SK-N-SH treated with all-trans-retinoic acid at 6 μM for 48 hours (cell line): Measurements from ENCODE around the gene ARHGAP26.
A peak's percentile ranks its signal among the peaks of the same experiment; 100 is the strongest.

Experiments
- ATAC-seq: fragments of 200-7000 bp; cut with Tn5 transposase; 3 replicates; pipeline ENCODE4 v1.9.1; 2020; ENCODE audit warnings: mild to moderate bottlenecking, moderate library complexity
- ARNTL ChIP-seq: fragments of 450-650 bp; formaldehyde crosslinking; IDR thresholded peaks from 2 replicates; pipeline ENCODE4 v1.5.0; 2020; ENCODE audit warnings: low read depth, mild to moderate bottlenecking, moderate library complexity, borderline replicate concordance
- BACH2 ChIP-seq: fragments of 250-450 bp; sonication (Bioruptor Pico); IDR thresholded peaks from 2 replicates; pipeline ENCODE4 v1.9.0; 2021; ENCODE audit warnings: mild to moderate bottlenecking, borderline replicate concordance
- CREB5 ChIP-seq: fragments of 250-450 bp; sonication (Bioruptor Pico); IDR thresholded peaks from 2 replicates; pipeline ENCODE4 v1.5.1; 2020; ENCODE audit warnings: low read depth, mild to moderate bottlenecking, moderate library complexity
- CSDC2 ChIP-seq: fragments of 250-450 bp; sonication (Bioruptor Pico); IDR thresholded peaks from 2 replicates; pipeline ENCODE4 v1.5.0; 2020; ENCODE audit warnings: mild to moderate bottlenecking, moderate library complexity
- CSRNP3 ChIP-seq: fragments of 250-450 bp; sonication (Bioruptor Pico); IDR thresholded peaks from 2 replicates; pipeline ENCODE4 v1.5.1; 2021; ENCODE audit warnings: mild to moderate bottlenecking, moderate library complexity
- ESRRG ChIP-seq: fragments of 250-450 bp; sonication (Bioruptor Pico); IDR thresholded peaks from 2 replicates; pipeline ENCODE4 v1.6.1; 2021; ENCODE audit warnings: mild to moderate bottlenecking
- GLIS3 ChIP-seq: fragments of 250-450 bp; sonication (Bioruptor Pico); IDR thresholded peaks from 2 replicates; pipeline ENCODE4 v1.5.0; 2020; ENCODE audit warnings: mild to moderate bottlenecking, moderate library complexity
- ISL1 ChIP-seq: fragments of 250-450 bp; sonication (Bioruptor Pico); IDR thresholded peaks from 2 replicates; pipeline ENCODE4 v2.1.2; 2022; ENCODE audit warnings: mild to moderate bottlenecking, moderate library complexity
- OSR1 ChIP-seq: fragments of 250-450 bp; sonication (Bioruptor Pico); IDR thresholded peaks from 2 replicates; pipeline ENCODE4 v1.8.0; 2022; ENCODE audit warnings: moderate library complexity, mild to moderate bottlenecking, inconsistent platforms
- PATZ1 ChIP-seq: fragments of 250-450 bp; sonication (Bioruptor Pico); IDR thresholded peaks from 2 replicates; pipeline ENCODE4 v1.8.0; 2020; ENCODE audit warnings: mild to moderate bottlenecking, moderate library complexity, borderline replicate concordance
- POU6F1 ChIP-seq: fragments of 250-450 bp; sonication (Bioruptor Pico); IDR thresholded peaks from 2 replicates; pipeline ENCODE4 v1.8.0; 2021; ENCODE audit warnings: low read depth, mild to moderate bottlenecking, moderate library complexity, borderline replicate concordance
- RARB ChIP-seq: fragments of 250-450 bp; sonication (Bioruptor Pico); IDR thresholded peaks from 2 replicates; pipeline ENCODE4 v1.8.0; 2021; ENCODE audit warnings: mild to moderate bottlenecking, moderate library complexity
- SNAI2 ChIP-seq: fragments of 250-450 bp; sonication (Bioruptor Pico); IDR thresholded peaks from 2 replicates; pipeline ENCODE4 v1.5.0; 2020; ENCODE audit warnings: mild to moderate bottlenecking, moderate library complexity
- TCF4 ChIP-seq: fragments of 250-450 bp; sonication (Bioruptor Pico); IDR thresholded peaks from 2 replicates; pipeline ENCODE4 v1.8.0; 2021; ENCODE audit warnings: mild to moderate bottlenecking, moderate library complexity, borderline replicate concordance
- TOX ChIP-seq: fragments of 250-450 bp; sonication (Bioruptor Pico); IDR thresholded peaks from 2 replicates; pipeline ENCODE4 v1.8.0; 2021; ENCODE audit warnings: mild to moderate bottlenecking, moderate library complexity, borderline replicate concordance
- TSHZ2 ChIP-seq: fragments of 250-450 bp; sonication (Bioruptor Pico); IDR thresholded peaks from 2 replicates; pipeline ENCODE4 v1.5.0; 2020; ENCODE audit warnings: mild to moderate bottlenecking, moderate library complexity
- ZC3H10 ChIP-seq: fragments of 250-450 bp; sonication (Bioruptor Pico); IDR thresholded peaks from 2 replicates; pipeline ENCODE4 v1.5.1; 2021; ENCODE audit warnings: mild to moderate bottlenecking, moderate library complexity
- ZFP3 ChIP-seq: fragments of 250-450 bp; sonication (Bioruptor Pico); IDR thresholded peaks from 2 replicates; pipeline ENCODE4 v1.5.0; 2020; ENCODE audit warnings: mild to moderate bottlenecking, moderate library complexity
- ZFP30 ChIP-seq: fragments of 450-650 bp; formaldehyde crosslinking; IDR thresholded peaks from 2 replicates; pipeline ENCODE4 v1.5.0; 2022; ENCODE audit warnings: mild to moderate bottlenecking, moderate library complexity
- ZNF565 ChIP-seq: fragments of 450-650 bp; formaldehyde crosslinking; conservative IDR thresholded peaks from 2 replicates; pipeline ENCODE4 v1.5.0; 2020; ENCODE audit warnings: low read depth, mild to moderate bottlenecking, moderate library complexity
- ZNF8 ChIP-seq: fragments of 450-650 bp; formaldehyde crosslinking; IDR thresholded peaks from 2 replicates; pipeline ENCODE4 v1.5.0; 2020; ENCODE audit warnings: mild to moderate bottlenecking, moderate library complexity

Gene ARHGAP26

GRCh38 chr5:143024228-143024920, 254.2 kb downstream of the ARHGAP26 start:
- ATAC-seq, result no peak; the same call in 1 of the 3 replicates

GRCh38 chr5:143025376-143025775, 255.2 kb downstream of the ARHGAP26 start:
- ATAC-seq, result peak; percentile 32; the same call in 2 of the 3 replicates
- TF ChIP-seq CSRNP3 (CRISPR knock-in tag) (no peak), ZC3H10 (CRISPR knock-in tag) (no peak), ZNF565 (CRISPR knock-in tag) (no peak), ESRRG (CRISPR knock-in tag) (no peak), CSDC2 (CRISPR knock-in tag) (no peak), POU6F1 (CRISPR knock-in tag) (no peak), ISL1 (CRISPR knock-in tag) (no peak), ZNF8 (CRISPR knock-in tag) (no peak), SNAI2 (CRISPR knock-in tag) (no peak), ZFP3 (CRISPR knock-in tag) (no peak), ARNTL (CRISPR knock-in tag) (no peak), CREB5 (CRISPR knock-in tag) (no peak), PATZ1 (no peak), TCF4 (no peak), TSHZ2 (CRISPR knock-in tag) (no peak), ZFP30 (CRISPR knock-in tag) (no peak), BACH2 (CRISPR knock-in tag) (no peak), RARB (no peak)

More at GRCh38 chr5:143024228-143024920, 254.2 kb downstream of the ARHGAP26 start:
- TF ChIP-seq TSHZ2 (CRISPR knock-in tag), result no peak
- no peak for TF ChIP-seq TOX (CRISPR knock-in tag)
- no peak for TF ChIP-seq GLIS3 (CRISPR knock-in tag)
- no peak for TF ChIP-seq ZC3H10 (CRISPR knock-in tag)
- no peak for TF ChIP-seq CSDC2 (CRISPR knock-in tag)
- TF ChIP-seq ESRRG (CRISPR knock-in tag), result no peak
- TF ChIP-seq OSR1, result no peak
- TF ChIP-seq ISL1 (CRISPR knock-in tag), result no peak
- no peak for TF ChIP-seq ZNF8 (CRISPR knock-in tag)
- no peak for TF ChIP-seq BACH2 (CRISPR knock-in tag)
- TF ChIP-seq CREB5 (CRISPR knock-in tag), result no peak
- no peak for TF ChIP-seq SNAI2 (CRISPR knock-in tag)
